ENCODE measurements around the gene DNAH7.

The DNAH7 gene

GRCh38 chr2:196105951-196106350, 37.3 kb upstream of the DNAH7 start:
- DNase-seq, result no peak
- no peak overlapping the region for H3K27ac ChIP-seq
- H3K27me3 ChIP-seq, result no peaks in the 10 kb centered on the region
- no peaks in the 10 kb centered on the region for H3K9me3 ChIP-seq
- no peaks in the 10 kb centered on the region for H3K4me1 ChIP-seq
- no peak for TF ChIP-seq CTCF (IDR thresholded peaks at IDR 0.05)
- no peaks in the 10 kb centered on the region for H3K36me3 ChIP-seq
- intact Hi-C loops (cut with DNase I; ENCODE audit: low total_unique reads), result no loop called here
- H3K4me3 ChIP-seq, result no peak overlapping the region

- Histone ChIP-seq H3K4me3 (no peak overlapping the region), H3K27ac (no peak overlapping the region), H3K9me3 (no peaks in the 10 kb centered on the region), H3K36me3 (no peaks in the 10 kb centered on the region), H3K4me1 (no peaks in the 10 kb centered on the region), H3K27me3 (no peaks in the 10 kb centered on the region)
- intact Hi-C loops (cut with DNase I; ENCODE audit: low total_unique reads), result no loop called here
- no peak for DNase-seq
- TF ChIP-seq CTCF (IDR thresholded peaks at IDR 0.05), result no peak
Observed at GRCh38 chr2:196104066-196104465, 35.4 kb upstream of the DNAH7 start.

- intact Hi-C loops (cut with DNase I; ENCODE audit: low total_unique reads), result no loop called here
- H3K27ac ChIP-seq, result no peak overlapping the region
- no peak for DNase-seq
- no peak overlapping the region for H3K4me3 ChIP-seq
- no peaks in the 10 kb centered on the region for H3K9me3 ChIP-seq
- no peaks in the 10 kb centered on the region for H3K27me3 ChIP-seq
- no peaks in the 10 kb centered on the region for H3K4me1 ChIP-seq
- no peak for TF ChIP-seq CTCF (IDR thresholded peaks at IDR 0.05)
- H3K36me3 ChIP-seq, result no peaks in the 10 kb centered on the region
Observed at GRCh38 chr2:196103626-196104025, 35.0 kb upstream of the DNAH7 start.

GRCh38 chr2:196101325-196101991, 32.8 kb upstream of the DNAH7 start:
- Histone ChIP-seq H3K9me3 (no peaks in the 10 kb centered on the region), H3K4me1 (no peaks in the 10 kb centered on the region), H3K36me3 (no peaks in the 10 kb centered on the region), H3K27ac (no peak overlapping the region), H3K4me3 (no peak overlapping the region), H3K27me3 (no peaks in the 10 kb centered on the region)
- no peak for TF ChIP-seq CTCF (IDR thresholded peaks at IDR 0.05)
- intact Hi-C loops (cut with DNase I; ENCODE audit: low total_unique reads), result no loop called here
- no peak for DNase-seq

GRCh38 chr2:196099916-196100315, 31.3 kb upstream of the DNAH7 start:
- no peak for DNase-seq
- H3K4me1 ChIP-seq, result no peaks in the 10 kb centered on the region
- TF ChIP-seq CTCF (IDR thresholded peaks at IDR 0.05), result no peak
- H3K27me3 ChIP-seq, result no peaks in the 10 kb centered on the region
- intact Hi-C loops (cut with DNase I; ENCODE audit: low total_unique reads), result no loop called here
- no peaks in the 10 kb centered on the region for H3K9me3 ChIP-seq
- H3K27ac ChIP-seq, result no peak overlapping the region
- no peak overlapping the region for H3K4me3 ChIP-seq
- no peaks in the 10 kb centered on the region for H3K36me3 ChIP-seq
